PC-3 (cell line): ENCODE measurements around the gene ARHGAP26. TPM values are rescaled to one million over a fixed set of nuclear protein-coding genes. Genes with fewer than 3 reads are reported as not detected.

Source experiments
- ATAC-seq: fragments of 200-7000 bp; cut with Tn5 transposase; 2 replicates; pipeline ENCODE4 v1.9.1; 2020; ENCODE audit warnings: mild to moderate bottlenecking, moderate library complexity
- BruUV-seq: library from RNA; stranded (reverse); fragments of 400-500 nt; replicated peaks from 2 replicates; lab custom pipeline; 2021; lab: Mats Ljungman, UMichigan
- CTCF ChIA-PET: fragments of 300-600 bp; sonication (Branson Sonifier 250); formaldehyde crosslinking; loops from one replicate; lab custom pipeline; 2022; ENCODE audit warnings: antibody characterized with exemption; lab: Charles Lee
- POLR2A ChIA-PET: fragments of 300-600 bp; sonication (Branson Sonifier 250); formaldehyde crosslinking; loops from one replicate; lab custom pipeline; 2022; ENCODE audit warnings: antibody characterized with exemption; ENCODE audit not compliant: unreplicated experiment; lab: Charles Lee
- DNase-seq: peaks from one replicate; pipeline ENCODE4 v3.0.0-alpha.2; 2015
- H2AFZ ChIP-seq: fragments of 300-600 bp; sonication (generic); 2 replicates; pipeline ENCODE4 v1.6.0; 2016; ENCODE audit warnings: antibody characterized with exemption, low read length
- H3F3A ChIP-seq: fragments of 300-600 bp; sonication (generic); one replicate; pipeline ENCODE4 v1.6.0; 2017; ENCODE audit warnings: antibody characterized with exemption, low read length, control low read depth, mild to moderate bottlenecking; ENCODE audit not compliant: unreplicated experiment
- H3K27ac ChIP-seq: fragments of 300-600 bp; sonication (generic); 2 replicates; pipeline ENCODE4 v1.5.1; 2016; ENCODE audit warnings: mild to moderate bottlenecking, low read length
- H3K27me3 ChIP-seq: fragments of 300-600 bp; sonication (generic); 2 replicates; pipeline ENCODE4 v1.6.1; 2016; ENCODE audit warnings: low read length, mixed read lengths
- H3K36me3 ChIP-seq: fragments of 300-600 bp; sonication (generic); 2 replicates; pipeline ENCODE4 v1.6.1; 2016; ENCODE audit warnings: low read depth, mixed run types, low read length, mixed read lengths
- H3K4me1 ChIP-seq: fragments of 300-600 bp; sonication (generic); 2 replicates; pipeline ENCODE4 v1.5.1; 2016; ENCODE audit warnings: low read length; ENCODE audit not compliant: insufficient read depth
- H3K4me2 ChIP-seq: fragments of 300-600 bp; sonication (generic); 2 replicates; pipeline ENCODE4 v1.6.0; 2016; ENCODE audit warnings: low read length
- H3K4me3 ChIP-seq: fragments of 300-600 bp; sonication (generic); 2 replicates; pipeline ENCODE4 v1.5.1; 2016; ENCODE audit warnings: mild to moderate bottlenecking, low read length, mixed read lengths
- H3K79me2 ChIP-seq: fragments of 300-600 bp; sonication (generic); 2 replicates; pipeline ENCODE4 v1.6.1; 2017; ENCODE audit warnings: low read length, mixed read lengths
- H3K9ac ChIP-seq: fragments of 300-600 bp; sonication (generic); 2 replicates; pipeline ENCODE4 v1.6.0; 2016; ENCODE audit warnings: mild to moderate bottlenecking, low read length
- H3K9me2 ChIP-seq: fragments of 300-600 bp; sonication (generic); replicated peaks from 2 replicates; pipeline ENCODE4 v1.6.1; 2016; ENCODE audit warnings: mixed run types, low read length, mixed read lengths
- H3K9me3 ChIP-seq: fragments of 300-600 bp; sonication (generic); 2 replicates; pipeline ENCODE4 v1.6.1; 2016; ENCODE audit warnings: low read length, mixed read lengths
- H4K20me1 ChIP-seq: fragments of 300-600 bp; sonication (generic); 2 replicates; pipeline ENCODE4 v1.6.1; 2016; ENCODE audit warnings: low read length, mixed read lengths
- CTCF ChIP-seq: fragments of 300-600 bp; sonication (generic); conservative IDR thresholded peaks from 2 replicates; pipeline ENCODE4 v1.5.1; 2017; ENCODE audit warnings: antibody characterized with exemption, low read depth, mild to moderate bottlenecking, low read length
- EZH2 ChIP-seq: fragments of 300-600 bp; sonication (generic); IDR thresholded peaks from one replicate; pipeline ENCODE4 v1.6.1; 2017; ENCODE audit warnings: antibody characterized with exemption, mild to moderate bottlenecking, low read length; ENCODE audit not compliant: unreplicated experiment
- EZH2phosphoT487 ChIP-seq: fragments of 300-600 bp; sonication (generic); IDR thresholded peaks from 2 replicates; pipeline ENCODE4 v1.6.1; 2018; ENCODE audit warnings: mild to moderate bottlenecking, antibody characterized with exemption, low read length, borderline replicate concordance
- intact Hi-C: fragments of 100-400 bp; cut with micrococcal nuclease; formaldehyde crosslinking; loops from 2 replicates; pipeline ENCODE4 v1.9.0; 2023
- total RNA-seq: library from RNA; depleted of rRNA; stranded (reverse); fragments of >200 nt; gene quantifications from 2 replicates; pipeline ENCODE4 v1.2.3, GENCODE V29; 2014

The ARHGAP26 gene
- total RNA-seq, 1 experiment from 2014 or later, result 11.7 TPM

DNA sequence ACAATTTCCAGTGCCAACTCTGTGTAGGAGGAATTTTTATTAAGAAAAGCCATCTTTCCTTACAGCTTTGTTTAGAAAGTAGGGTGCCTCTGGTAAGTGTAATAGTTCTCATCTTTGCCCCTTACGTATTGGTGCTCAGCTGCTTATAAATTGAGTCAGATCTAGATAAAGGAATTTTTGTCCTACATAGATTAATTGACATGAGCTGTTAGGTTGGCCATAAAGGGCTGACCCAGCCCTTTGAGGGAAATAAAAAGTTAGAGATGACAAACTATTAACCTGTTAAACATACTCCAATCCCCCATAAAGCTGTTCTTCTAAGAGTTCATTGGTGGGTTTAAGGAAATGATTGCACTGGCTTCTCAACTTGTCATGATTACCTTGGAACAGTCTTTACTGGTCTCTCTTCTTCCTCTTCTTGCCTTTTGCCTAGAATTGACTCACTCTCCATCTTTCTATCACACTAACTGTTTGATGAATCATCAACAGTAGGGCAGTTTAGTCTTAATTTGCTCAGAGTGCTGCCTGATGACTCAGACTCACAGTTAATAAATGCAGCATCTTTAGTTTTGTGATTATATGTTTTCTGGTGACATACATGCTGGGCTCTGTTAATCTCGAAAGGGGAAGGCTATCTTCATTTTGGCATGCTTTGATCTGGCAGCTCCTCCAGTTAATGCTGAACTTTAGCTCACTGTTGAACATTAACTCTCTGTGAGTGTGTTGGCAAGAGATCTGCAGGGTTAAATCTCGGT is 51.7 kb downstream of the ARHGAP26 start:
- DNase-seq (peak; percentile 91), ATAC-seq (peak; percentile 71)
- H2AFZ ChIP-seq, result no peak overlapping the region
- H3K27ac ChIP-seq, result peak overlapping the region; percentile 97
- TF ChIP-seq EZH2, result no peak
- peak overlapping the region; percentile 50 for H3K9ac ChIP-seq
- peaks cover 98% of the 10 kb centered on the region for H3K4me1 ChIP-seq
- H3K4me3 ChIP-seq, result peak overlapping the region; percentile 34; the same call in 1 of the 2 replicates
- H3K79me2 ChIP-seq, result peaks cover 55% of the 10 kb centered on the region
- H3F3A ChIP-seq, result peaks cover 8% of the 10 kb centered on the region
- intact Hi-C loops, result loop anchor here (2.0 to 5.0 kb wide), 3 partner anchors 17 to 50 kb away; partner anchors contain the start of gene ARHGAP26
- H4K20me1 ChIP-seq, result no peaks in the 10 kb centered on the region
- no peaks in the 10 kb centered on the region for H3K9me2 ChIP-seq
- BruUV-seq, result no TSS peak
- no peaks in the 10 kb centered on the region for H3K27me3 ChIP-seq
- no peaks in the 10 kb centered on the region for H3K36me3 ChIP-seq
- no peaks in the 10 kb centered on the region for H3K9me3 ChIP-seq
- CTCF ChIA-PET, result interaction anchor here (1.2 kb wide), 1 partner anchor 74 kb away, joined by 3 read pairs; no protein-coding TSS in a partner anchor
- POLR2A ChIA-PET, result interaction anchor here (0.7 kb wide), 1 partner anchor 24 kb away, joined by 4 read pairs; no protein-coding TSS in a partner anchor
- H3K4me2 ChIP-seq, result peak overlapping the region; percentile 79

GRCh38 chr5:142823126-142823525 is 52.9 kb downstream of the ARHGAP26 start:
- no peaks in the 10 kb centered on the region for H3K36me3 ChIP-seq
- no peak for TF ChIP-seq EZH2phosphoT487
- no peak for TF ChIP-seq EZH2
- no peak for TF ChIP-seq CTCF
- H3K27ac ChIP-seq, result peak overlapping the region; percentile 97
- no peaks in the 10 kb centered on the region for H3K27me3 ChIP-seq
- intact Hi-C loops, result loop anchor here (2.0 to 5.0 kb wide), 3 partner anchors 16 to 51 kb away; partner anchors contain the start of gene ARHGAP26
- H4K20me1 ChIP-seq, result no peaks in the 10 kb centered on the region
- peaks cover 98% of the 10 kb centered on the region for H3K4me1 ChIP-seq
- H3K4me2 ChIP-seq, result peak overlapping the region; percentile 79
- peaks cover 46% of the 10 kb centered on the region for H3K79me2 ChIP-seq
- H3K9ac ChIP-seq, result no peak overlapping the region
- no peak overlapping the region for H2AFZ ChIP-seq
- DNase-seq (peak; percentile 37), ATAC-seq (no peak)
- H3K4me3 ChIP-seq, result no peak overlapping the region
- CTCF ChIA-PET, result interaction anchor here (0.5 kb wide), 1 partner anchor 44 kb away, joined by 6 read pairs; no protein-coding TSS in a partner anchor
- no peaks in the 10 kb centered on the region for H3K9me3 ChIP-seq
- POLR2A ChIA-PET, result no interaction called here
- no TSS peak for BruUV-seq
- H3K9me2 ChIP-seq, result no peaks in the 10 kb centered on the region
- peaks cover 15% of the 10 kb centered on the region for H3F3A ChIP-seq

- no peaks in the 10 kb centered on the region for H4K20me1 ChIP-seq
- no peak for DNase-seq
- no peaks in the 10 kb centered on the region for H3K27me3 ChIP-seq
- TF ChIP-seq EZH2phosphoT487 (no peak), EZH2 (no peak), CTCF (no peak)
- no peak overlapping the region for H3K9ac ChIP-seq
- intact Hi-C loops, result loop anchor here (2.0 to 5.0 kb wide), 3 partner anchors 15 to 52 kb away; partner anchors contain the start of gene ARHGAP26
- peaks cover 45% of the 10 kb centered on the region for H3K79me2 ChIP-seq
- H3K4me1 ChIP-seq, result peaks cover 98% of the 10 kb centered on the region
- peak overlapping the region; percentile 97 for H3K27ac ChIP-seq
- BruUV-seq, result no TSS peak
- peak overlapping the region; percentile 79 for H3K4me2 ChIP-seq
- peaks cover 15% of the 10 kb centered on the region for H3F3A ChIP-seq
- no peaks in the 10 kb centered on the region for H3K9me2 ChIP-seq
- H3K36me3 ChIP-seq, result no peaks in the 10 kb centered on the region
- ATAC-seq, result no peak
- no peaks in the 10 kb centered on the region for H3K9me3 ChIP-seq
- no peak overlapping the region for H2AFZ ChIP-seq
- ChIA-PET POLR2A (no interaction called here), CTCF (no interaction called here)
- no peak overlapping the region for H3K4me3 ChIP-seq
These were observed 53.6 kb downstream of the ARHGAP26 start for GRCh38 chr5:142823806-142824205.
